OCI-M2 (cell line): ENCODE results near the gene LCE4A.

Experiments
- DNase-seq: peaks from one replicate; lab custom pipeline; 2025; ENCODE audit not compliant: unreplicated experiment; lab: John Stamatoyannopoulos, UW

LCE4A gene

DNA sequence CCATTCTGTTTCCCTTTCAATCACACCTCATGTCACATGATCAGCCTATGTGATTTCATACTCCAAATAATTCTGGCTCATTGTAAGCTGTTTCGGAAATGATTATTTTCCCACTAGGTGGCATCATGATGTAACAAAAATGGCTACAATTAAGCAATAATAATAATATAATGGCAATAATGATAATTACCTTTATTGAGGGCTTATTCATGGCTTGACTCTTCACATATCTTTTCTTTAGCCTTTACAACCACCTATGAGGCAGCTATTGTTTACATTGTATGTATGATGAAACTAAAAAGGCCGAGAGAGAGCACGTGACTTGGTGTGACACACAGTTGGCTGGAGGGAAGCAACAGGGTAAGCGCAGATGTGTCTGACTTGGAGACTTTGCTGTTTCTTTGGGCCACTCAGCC is 37.3 kb downstream of the LCE4A start:
- DNase-seq: no peak

DNA sequence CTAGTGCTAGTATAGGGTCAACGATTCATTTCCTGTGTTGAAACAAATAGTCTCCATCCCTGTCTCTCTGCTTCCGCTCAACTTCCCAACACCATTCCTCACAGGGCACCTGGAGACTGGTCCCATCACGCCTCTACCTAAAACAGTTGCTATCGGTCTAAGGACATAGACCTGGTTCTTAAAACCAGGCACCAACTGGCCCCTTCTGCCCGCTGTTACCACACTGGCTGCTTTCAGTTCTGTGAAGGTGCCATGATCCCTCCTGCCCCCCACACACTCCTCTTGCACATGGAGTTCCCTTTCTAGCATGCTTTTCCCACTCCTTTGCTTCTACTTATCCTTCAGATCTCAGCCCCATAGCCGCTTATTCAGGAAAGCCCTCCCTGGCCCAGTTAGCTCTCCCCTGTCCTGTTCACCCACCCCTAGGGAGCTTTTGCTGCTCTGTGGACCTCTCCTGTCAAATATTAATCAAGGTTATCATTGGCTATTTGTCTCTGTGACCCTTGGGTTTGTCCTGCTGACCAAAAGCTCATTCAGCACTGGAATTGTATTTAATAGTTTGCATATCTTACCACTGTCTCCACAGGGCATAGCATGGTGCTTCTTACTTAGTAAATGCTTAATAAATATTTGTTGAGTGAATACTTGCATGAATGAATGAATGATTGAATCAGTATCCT is 37.9 kb downstream of the LCE4A start:
- DNase-seq: no peak

DNA sequence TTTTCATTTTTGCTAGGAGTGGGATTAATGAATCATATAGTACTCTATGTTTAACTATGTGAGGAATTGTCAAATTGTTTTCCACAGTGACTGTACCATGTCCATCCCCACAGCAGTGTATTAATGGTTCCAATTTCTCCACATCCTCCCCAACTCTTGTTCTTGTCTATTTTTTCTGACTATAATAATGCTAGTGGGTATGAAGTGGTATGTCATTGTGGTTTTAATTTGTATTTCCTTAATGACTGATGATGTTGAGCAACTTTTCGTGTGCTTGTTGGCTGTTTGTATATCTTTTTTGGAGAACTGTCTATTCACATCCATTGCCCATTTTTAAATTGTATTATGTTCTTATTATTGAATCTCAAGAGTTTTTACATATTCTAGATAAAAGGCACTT is 39.9 kb downstream of the LCE4A start:
- no peak for DNase-seq

DNA sequence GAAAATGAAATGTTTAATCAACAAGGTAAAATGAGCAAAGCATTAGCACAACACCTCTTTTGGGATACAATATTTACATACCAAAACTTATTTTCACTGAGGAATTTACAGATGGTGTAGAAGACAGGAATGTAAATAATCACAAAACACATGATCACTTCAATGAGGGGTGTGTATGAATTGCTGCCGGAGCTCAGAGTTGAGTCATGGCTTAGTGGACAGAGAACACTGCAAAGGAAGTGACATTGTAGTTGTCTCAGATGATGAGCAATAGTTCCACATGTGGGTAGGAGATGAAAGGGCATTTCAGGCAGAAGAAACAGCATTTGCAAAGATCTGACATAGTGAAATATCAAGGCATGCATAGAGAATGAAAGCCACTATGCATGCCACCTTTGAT is 44.3 kb downstream of the LCE4A start:
- no peak for DNase-seq

DNA sequence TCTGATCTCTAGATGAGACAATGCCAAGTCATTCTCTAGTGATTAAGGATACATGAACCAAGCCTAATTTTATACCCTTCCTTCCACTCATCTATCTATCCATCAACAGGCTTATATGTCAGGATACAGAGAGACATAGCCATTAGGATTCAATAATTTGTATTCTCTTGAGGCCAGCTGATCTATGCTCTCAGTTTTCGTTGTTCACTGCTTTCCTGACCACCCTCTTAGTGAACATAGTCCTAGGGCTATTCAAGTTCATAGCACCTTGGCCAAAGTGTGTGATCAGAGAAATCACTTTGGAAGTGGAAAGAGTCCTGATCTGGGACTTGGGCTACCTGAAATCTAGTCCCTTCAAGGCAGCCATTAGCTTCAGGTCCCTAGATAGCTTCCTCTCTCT is 45.6 kb downstream of the LCE4A start:
- no peak for DNase-seq

DNA sequence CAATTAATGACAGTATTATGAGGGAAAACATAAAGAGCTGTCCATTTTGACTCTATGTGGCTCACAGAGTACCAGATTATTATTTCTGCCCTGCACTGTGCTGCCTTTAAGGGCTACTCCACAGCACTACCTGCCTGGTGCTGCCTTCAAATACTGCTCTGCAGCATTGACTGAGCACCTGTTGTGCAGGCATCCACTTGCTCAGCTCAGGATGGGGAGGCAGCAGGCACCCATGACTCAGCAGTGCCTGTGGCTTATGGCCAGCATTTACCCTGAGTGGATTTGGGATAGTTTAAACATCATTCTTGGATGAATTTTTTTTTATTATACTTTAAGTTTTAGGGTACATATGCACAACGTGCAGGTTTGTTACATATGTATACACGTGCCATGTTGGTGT is 48.9 kb downstream of the LCE4A start:
- DNase-seq: no peak

DNA sequence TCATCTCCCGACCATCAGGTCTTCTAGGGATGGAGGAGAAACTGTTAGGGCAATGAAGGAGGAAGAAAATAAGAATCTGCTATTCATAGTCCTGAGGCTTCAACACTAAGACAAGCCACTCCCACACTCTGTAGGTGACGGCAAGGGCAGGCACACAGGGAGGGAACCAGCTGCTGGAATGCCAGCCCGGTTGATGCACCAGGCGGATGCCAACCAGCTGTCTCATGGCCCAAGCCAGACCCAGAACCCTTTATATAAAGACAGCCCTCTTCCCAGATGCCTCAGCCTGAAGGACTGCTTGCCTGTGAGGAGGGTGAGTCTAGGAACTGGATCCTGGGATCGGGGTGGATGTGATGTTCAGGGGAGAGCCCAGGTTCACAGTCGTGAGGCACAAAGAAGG is 49.8 kb downstream of the LCE4A start, which contains the start of gene KPRP:
KPRP (plus strand) TSS at position 279 of the 400 bp plus-strand sequence. CDS start 1,564 bp downstream, outside the sequence.
- DNase-seq: no peak

DNA sequence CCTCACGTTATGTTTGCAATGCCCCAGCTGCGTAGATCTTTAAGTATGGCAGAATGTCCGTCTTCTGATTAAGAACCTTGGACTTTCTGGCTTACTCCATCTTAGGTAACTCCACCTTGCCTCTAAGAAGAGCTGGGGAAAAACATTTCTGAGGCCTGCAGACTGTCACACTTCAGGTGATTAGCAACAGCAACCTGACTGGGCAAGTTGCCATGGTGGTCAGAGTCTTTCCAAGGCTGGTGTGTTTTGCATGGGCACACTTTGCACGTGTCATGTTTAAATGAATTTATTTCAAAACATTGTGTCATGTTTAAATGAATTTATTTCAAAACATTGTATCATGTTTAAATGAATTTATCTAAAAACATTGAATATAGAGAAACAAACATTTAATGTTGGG is 50.7 kb downstream of the LCE4A start:
- DNase-seq: no peak
